Measurements from ENCODE around the gene NUCB2. TPM values are rescaled to one million over a fixed set of nuclear protein-coding genes. Genes with fewer than 3 reads are reported as not detected.

NUCB2 gene
- total RNA-seq, 1 experiment from 2014 or later: 44.5 TPM

DNA sequence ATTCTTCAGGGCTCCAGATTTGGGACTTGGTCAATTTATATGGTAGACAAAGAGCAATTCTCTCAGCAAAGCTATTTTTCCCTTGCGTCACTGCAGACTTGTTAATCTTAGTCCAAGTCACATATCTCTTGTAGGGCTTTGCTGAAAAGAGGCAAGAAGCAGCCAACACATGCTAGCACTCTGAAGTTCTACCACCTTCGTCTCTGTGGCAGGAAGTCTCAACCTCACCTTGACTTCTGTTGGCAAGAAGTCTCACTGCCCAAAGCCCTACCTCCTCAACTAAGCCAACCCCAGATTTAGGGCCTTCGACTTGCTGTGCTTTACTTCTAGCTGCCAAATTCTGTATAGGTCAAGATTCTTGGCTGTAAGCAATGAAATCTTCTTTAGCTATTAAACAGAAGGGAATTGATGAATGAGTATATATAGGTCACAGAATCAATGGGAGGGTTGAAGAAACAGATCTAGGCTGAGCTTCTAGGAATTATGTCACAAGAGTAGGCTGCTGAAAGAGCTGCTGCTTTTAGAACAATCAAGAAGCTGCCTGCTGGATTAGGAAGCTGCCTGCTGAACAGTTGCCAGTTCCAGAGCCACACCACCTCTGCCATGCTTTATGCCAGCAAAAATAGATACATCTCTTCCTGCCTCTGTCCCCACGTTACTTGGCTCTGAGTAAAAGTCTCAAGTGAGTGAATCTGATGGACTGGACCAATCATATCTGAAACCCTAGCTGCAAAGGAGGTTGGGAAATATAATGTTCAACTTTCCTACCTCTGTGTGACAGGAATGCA, 57.5 kb downstream of the NUCB2 start:
- DNase-seq (ENCODE audit: low read depth): no peak

GRCh38 chr11:17343257-17343656, 66.7 kb downstream of the NUCB2 start:
- no peak for DNase-seq (ENCODE audit: low read depth)

DNA sequence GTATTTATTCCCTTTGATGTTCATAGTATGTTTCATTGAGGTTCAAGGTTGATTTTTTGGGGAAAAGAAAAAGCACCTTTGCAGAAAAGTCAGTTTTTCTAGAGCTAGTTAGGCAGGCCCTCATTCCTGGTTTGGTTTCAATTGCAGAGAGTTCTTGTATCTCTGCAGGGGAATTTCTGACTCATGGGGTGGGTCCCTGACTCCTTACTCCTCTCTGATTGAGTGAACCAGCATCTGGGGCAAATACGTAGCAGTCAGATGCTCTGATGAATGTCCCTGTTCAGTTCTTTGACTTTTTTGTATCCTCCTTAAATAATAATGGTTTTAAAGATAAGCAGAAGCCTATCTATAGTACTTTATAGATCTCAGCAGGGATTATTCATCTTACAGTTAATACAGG, 67.4 kb downstream of the NUCB2 start:
- peak; percentile 71 for DNase-seq (ENCODE audit: low read depth)

GRCh38 chr11:17347676-17348075, 71.1 kb downstream of the NUCB2 start:
- DNase-seq (ENCODE audit: low read depth): no peak

DNA sequence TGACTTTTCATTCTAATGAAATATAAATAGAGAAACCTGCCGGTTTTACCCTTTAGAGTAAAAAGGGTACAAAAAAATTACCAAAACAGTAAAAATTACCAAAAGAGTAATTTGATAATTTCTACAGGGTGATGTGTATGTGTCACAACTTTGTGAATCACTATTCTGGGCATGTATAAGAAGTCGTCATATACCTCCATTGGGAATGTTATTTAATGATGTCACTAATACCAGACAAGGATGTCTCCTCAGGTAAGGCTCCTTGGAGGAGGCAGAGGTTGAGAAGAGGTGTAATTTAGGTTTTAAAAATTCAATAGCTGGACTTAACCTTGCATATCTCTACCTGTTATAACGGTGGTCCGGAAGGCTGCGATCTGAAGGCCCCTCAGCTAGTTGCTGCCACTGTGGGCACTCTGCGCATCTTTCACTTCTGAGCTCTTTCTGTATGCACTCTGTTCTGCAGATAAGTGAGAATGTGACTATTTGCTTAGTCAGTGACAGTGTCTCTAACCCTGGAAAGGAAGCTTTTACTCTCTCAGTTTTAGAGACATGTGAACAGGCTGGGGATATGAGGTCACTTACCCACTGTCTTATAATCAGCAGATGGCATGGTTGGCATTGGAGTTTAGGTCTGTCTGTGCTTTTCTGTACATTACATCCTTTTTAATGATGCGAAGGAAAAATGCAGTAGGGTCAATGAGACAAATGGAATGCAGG, 74.1 kb downstream of the NUCB2 start:
- DNase-seq (ENCODE audit: low read depth): no peak

- DNase-seq (ENCODE audit: low read depth): no peak
Observed at GRCh38 chr11:17351172-17351509, 74.6 kb downstream of the NUCB2 start.

DNA sequence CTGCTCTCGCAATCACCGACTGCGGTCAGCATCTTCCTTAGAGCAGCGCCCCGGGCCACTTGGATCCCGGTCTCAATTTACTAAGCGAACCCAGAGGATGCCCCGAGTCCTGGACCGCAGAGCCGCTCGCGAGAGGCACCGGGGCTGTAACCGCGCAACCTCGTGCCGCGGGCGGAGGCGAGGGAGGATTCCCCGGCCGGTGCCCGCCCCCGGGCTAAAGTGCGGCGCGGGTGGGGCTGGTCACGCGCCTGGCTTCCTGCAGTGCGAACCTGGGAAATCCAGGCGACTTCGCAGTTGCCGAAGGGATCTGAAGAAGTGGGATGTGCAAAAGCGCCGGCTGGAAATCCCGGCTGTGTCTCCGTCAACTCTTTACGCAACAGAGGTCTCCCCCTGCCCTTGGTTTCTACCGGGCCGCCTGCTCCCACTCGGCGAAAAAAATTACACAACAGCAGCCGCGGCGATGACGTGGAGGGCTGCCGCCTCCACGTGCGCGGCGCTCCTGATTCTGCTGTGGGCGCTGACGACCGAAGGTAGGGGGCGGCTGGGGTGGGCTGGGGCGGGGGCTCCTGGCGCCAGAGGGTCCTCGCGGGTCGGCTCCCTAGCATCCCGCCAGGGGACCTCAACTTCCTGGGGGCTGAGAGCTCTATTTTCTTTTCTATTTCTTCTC, 75.1 kb downstream of the NUCB2 start, which contains the start of gene NCR3LG1:
NCR3LG1 (plus strand) TSS at position 291 of the 667 bp plus-strand sequence; CDS start at position 461, 170 bp downstream.
- DNase-seq (ENCODE audit: low read depth): no peak

GRCh38 chr11:17352950-17353820, 76.6 kb downstream of the NUCB2 start:
- DNase-seq (ENCODE audit: low read depth): peak; percentile 85

GRCh38 chr11:17353821-17354600, 77.5 kb downstream of the NUCB2 start:
- DNase-seq (ENCODE audit: low read depth): no peak

DNA sequence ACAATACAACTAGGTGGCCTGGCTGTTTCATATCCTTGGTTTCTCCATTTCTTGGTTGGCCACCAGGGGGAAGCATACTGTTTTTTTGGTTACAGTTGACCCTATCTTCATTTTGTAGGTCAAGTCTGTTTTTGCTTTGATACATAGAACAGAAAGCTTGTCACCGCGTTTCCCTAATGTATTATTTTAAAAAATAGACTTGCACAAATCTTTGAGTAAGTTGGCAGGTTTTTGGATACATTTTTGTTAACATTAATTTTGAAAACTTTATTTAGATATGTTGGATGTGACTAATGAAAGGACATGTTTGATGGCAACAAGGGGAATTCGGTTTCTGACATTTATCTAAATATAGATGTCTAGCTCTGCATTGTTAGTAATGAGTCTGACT, 78.1 kb downstream of the NUCB2 start:
- DNase-seq (ENCODE audit: low read depth): peak; percentile 65

GRCh38 chr11:17366495-17366894, 90.0 kb downstream of the NUCB2 start:
- DNase-seq (ENCODE audit: low read depth): no peak

DNA sequence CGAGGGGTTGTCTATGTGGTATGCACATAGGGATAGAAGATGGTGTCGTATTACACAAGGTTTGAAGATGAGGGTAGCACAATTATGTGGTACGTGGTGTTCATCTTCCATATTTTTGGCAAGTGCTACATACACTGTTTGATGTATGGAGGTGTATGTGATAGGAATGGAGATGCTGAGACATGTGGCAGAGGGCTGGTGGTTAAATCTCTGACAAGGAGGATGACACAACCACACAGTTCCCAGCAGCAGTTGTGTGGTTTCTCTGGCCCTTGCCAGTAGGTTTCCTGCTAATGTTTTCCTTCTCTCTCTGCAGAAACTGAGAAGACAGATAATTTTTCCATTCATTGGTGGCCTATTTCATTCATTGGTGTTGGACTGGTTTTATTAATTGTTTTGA, 92.0 kb downstream of the NUCB2 start:
- DNase-seq (ENCODE audit: low read depth): no peak

DNA sequence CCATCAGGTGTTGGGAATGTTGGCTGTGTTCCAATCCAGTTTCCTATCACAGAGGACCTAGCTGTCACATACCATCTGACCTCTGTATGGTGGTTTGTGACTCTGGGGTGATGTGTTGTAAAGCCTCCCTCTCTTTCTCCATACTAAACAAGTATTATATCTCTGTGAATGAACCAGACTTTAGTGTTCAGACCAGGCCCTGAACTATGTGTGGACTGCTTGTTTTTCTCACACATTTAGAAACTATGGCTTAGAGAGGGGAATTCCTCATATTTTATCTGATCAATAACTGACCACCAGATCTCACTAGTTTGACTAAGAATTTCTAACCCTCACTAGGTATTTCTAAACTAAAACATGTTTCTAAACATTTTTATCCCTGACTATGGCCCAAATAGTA, 92.6 kb downstream of the NUCB2 start:
- DNase-seq (ENCODE audit: low read depth): no peak

GRCh38 chr11:17369684-17370243, 93.2 kb downstream of the NUCB2 start:
- no peak for DNase-seq (ENCODE audit: low read depth)

- no peak for DNase-seq (ENCODE audit: low read depth)
Observed at GRCh38 chr11:17371614-17372013, 95.1 kb downstream of the NUCB2 start.

DNA sequence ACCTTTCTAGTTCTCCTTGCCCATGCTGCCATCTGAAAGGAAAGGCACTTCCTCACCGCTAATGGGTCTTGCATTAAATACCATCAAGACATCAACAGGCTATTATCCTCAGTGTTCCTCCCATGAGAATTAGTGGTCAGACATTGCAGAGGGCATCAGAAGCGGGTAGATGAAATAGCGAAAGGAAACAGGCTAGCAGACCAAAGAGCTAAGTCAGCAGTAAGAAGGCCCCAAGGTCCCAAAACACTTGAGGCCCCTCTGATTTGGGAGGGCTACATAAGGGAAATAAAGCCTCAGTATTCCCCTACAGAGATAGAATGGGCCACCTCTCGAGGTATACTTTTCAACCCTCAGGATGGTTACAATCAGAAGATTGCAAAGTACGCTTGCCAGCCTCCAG, 99.0 kb downstream of the NUCB2 start:
- DNase-seq (ENCODE audit: low read depth): no peak

DNA sequence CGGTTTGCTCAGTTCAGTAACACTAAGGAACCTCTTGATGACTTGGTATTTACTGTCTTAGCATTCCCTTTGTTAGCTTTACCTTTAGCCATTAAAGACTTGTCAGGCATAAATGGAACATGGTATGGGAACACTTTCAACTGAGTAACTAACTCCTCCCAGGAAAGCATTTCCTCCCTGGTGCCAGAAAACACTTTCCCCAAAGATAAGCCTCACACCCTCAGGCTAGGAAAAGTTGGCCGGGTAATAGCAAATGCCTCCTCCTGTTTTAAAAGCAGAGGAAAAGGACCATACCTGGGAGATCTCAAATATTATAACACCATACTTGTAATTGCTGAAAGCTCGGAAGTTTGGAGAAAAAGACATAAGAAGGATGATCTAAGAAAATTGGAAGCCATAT, 100.0 kb downstream of the NUCB2 start:
- no peak for DNase-seq (ENCODE audit: low read depth)

DNA sequence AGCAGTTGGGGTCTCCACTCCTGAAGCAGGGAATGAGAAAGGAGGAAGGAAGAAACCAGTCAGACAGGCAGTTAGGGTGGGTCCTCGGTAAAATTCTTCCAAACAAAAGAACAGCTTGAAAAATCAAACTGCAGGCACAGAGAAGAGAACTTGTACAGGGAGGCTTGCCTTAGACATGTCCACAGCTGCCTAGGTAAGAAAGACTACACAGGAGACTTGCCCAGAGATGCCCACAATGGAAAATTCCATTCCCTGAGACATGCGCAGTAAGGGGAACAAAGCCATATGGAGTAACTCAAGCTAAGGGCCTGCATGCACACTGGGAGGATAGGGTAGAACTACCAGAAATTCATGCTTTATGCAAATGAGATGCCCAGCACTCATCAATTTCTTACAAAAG, 102.1 kb downstream of the NUCB2 start:
- no peak for DNase-seq (ENCODE audit: low read depth)

GRCh38 chr11:17379383-17380180, 103.0 kb downstream of the NUCB2 start:
- DNase-seq (ENCODE audit: low read depth): no peak

DNA sequence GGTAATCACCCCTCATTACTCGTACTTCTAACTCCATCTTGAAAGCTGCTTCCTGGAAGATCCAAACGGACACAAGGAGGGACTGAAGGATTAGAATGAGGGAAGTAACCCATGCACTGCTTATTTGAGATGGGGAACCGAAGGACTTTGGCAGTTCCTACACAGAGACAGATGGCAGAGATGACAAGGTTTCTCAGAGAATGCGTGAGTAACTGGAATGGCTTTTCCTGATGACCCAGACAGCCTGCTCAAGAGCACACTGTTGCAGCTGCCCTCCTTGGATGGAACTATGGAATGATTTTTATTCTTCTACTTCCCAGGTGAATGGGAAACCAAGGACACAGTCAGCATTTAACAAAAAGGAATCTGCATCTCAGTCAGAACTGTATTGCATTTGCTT, 104.6 kb downstream of the NUCB2 start:
- no peak for DNase-seq (ENCODE audit: low read depth)
